ENCODE measurements around the gene OSBPL8.
A peak's percentile ranks its signal among the peaks of the same experiment; 100 is the strongest.

OSBPL8 gene

GRCh38 chr12:76462668-76463224 lies 96.8 kb downstream of the OSBPL8 start:
- DNase-seq, result peak; percentile 34

GRCh38 chr12:76460807-76461206 lies 98.8 kb downstream of the OSBPL8 start:
- DNase-seq, result no peak

- DNase-seq, result no peak
Measured at GRCh38 chr12:76457818-76458217, 101.8 kb downstream of the OSBPL8 start.

GRCh38 chr12:76457010-76457409 lies 102.6 kb downstream of the OSBPL8 start:
- no peak for DNase-seq

- DNase-seq, result peak; percentile 82
Measured at GRCh38 chr12:76455582-76456345, 103.8 kb downstream of the OSBPL8 start.

GRCh38 chr12:76451528-76451927 lies 108.0 kb downstream of the OSBPL8 start:
- DNase-seq, result no peak

GRCh38 chr12:76450690-76451089 lies 108.9 kb downstream of the OSBPL8 start:
- DNase-seq, result no peak

- DNase-seq, result no peak
Measured at GRCh38 chr12:76449993-76450392, 109.6 kb downstream of the OSBPL8 start.

- no peak for DNase-seq
Measured at GRCh38 chr12:76449583-76449982, 110.0 kb downstream of the OSBPL8 start.

- no peak for DNase-seq
Measured at GRCh38 chr12:76449016-76449415, 110.6 kb downstream of the OSBPL8 start.

GRCh38 chr12:76446090-76446489 lies 113.5 kb downstream of the OSBPL8 start:
- DNase-seq, result no peak

GRCh38 chr12:76445462-76445861 lies 114.1 kb downstream of the OSBPL8 start:
- peak; percentile 13 for DNase-seq

- peak; percentile 18 for DNase-seq
Measured at GRCh38 chr12:76444408-76444984, 115.1 kb downstream of the OSBPL8 start.

GRCh38 chr12:76441016-76441415 lies 118.6 kb downstream of the OSBPL8 start:
- no peak for DNase-seq

GRCh38 chr12:76432733-76433132 lies 126.8 kb downstream of the OSBPL8 start:
- no peak for DNase-seq

- DNase-seq, result no peak
Measured at GRCh38 chr12:76428117-76428516, 131.5 kb downstream of the OSBPL8 start.

GRCh38 chr12:76426160-76426559 lies 133.4 kb downstream of the OSBPL8 start:
- DNase-seq, result no peak

- DNase-seq, result no peak
Measured at GRCh38 chr12:76424941-76425340, 134.6 kb downstream of the OSBPL8 start.

- DNase-seq, result no peak
Measured at GRCh38 chr12:76422543-76423438, 136.8 kb downstream of the OSBPL8 start.

GRCh38 chr12:76422154-76422542 lies 137.4 kb downstream of the OSBPL8 start:
- no peak for DNase-seq

- no peak for DNase-seq
Measured at GRCh38 chr12:76421046-76421445, 138.5 kb downstream of the OSBPL8 start.

- no peak for DNase-seq
Measured at GRCh38 chr12:76420222-76420621, 139.3 kb downstream of the OSBPL8 start.

- DNase-seq, result peak; percentile 13
Measured at GRCh38 chr12:76417116-76417515, 142.5 kb downstream of the OSBPL8 start.
